ENCODE results near the gene RGS7BP. TPM values are rescaled to one million over a fixed set of nuclear protein-coding genes. Genes with fewer than 3 reads are reported as not detected.

Gene RGS7BP
- polyA plus RNA-seq, 1 experiment, result not detected

DNA sequence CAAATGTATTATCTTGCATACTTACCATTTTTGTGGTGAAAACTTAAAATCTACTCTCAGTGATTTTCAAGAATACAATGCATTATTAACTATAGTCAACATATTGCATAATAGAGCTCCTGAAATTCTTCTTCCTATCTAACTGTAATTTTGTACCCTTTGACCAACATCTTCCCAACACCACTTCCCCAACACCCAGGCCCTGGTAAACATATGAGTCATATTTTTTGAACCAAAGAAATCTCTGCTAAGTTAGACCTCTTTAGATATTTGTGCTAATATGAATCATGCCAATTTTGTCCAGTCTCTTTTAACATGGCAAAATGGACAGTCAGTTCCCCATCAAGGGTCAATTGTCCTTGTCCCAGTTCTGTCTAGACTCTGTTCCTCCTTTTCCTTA is 18.5 kb upstream of the RGS7BP start:
- Histone ChIP-seq H3K9me3 (ENCODE audit: control insufficient read depth, insufficient read depth, low read length) (no peaks in the 10 kb centered on the region), H3K4me3 (ENCODE audit: low read depth, low read length) (no peak overlapping the region), H3K27me3 (ENCODE audit: control insufficient read depth, insufficient read depth, low read length) (no peaks in the 10 kb centered on the region), H3K27ac (ENCODE audit: low read depth, low read length) (no peak overlapping the region)
- no peak for TF ChIP-seq CTCF (IDR thresholded peaks at IDR 0.05; ENCODE audit: low read depth, low read length)
- no peak for DNase-seq (ENCODE audit: low read depth, low spot score)
- CTCF ChIA-PET, result no interaction called here
- POLR2A ChIA-PET, result no interaction called here

- H3K27me3 ChIP-seq (ENCODE audit: control insufficient read depth, insufficient read depth, low read length), result no peaks in the 10 kb centered on the region
- TF ChIP-seq CTCF (IDR thresholded peaks at IDR 0.05; ENCODE audit: low read depth, low read length), result no peak
- H3K9me3 ChIP-seq (ENCODE audit: control insufficient read depth, insufficient read depth, low read length), result no peaks in the 10 kb centered on the region
- ChIA-PET CTCF (no interaction called here), POLR2A (no interaction called here)
- no peak overlapping the region for H3K4me3 ChIP-seq (ENCODE audit: low read depth, low read length)
- no peak for DNase-seq (ENCODE audit: low read depth, low spot score)
- no peak overlapping the region for H3K27ac ChIP-seq (ENCODE audit: low read depth, low read length)
Measured at GRCh38 chr5:64489857-64490256, 16.0 kb upstream of the RGS7BP start.

GRCh38 chr5:64497386-64497785 is 8.4 kb upstream of the RGS7BP start:
- H3K9me3 ChIP-seq (ENCODE audit: control insufficient read depth, insufficient read depth, low read length), result no peaks in the 10 kb centered on the region
- POLR2A ChIA-PET, result no interaction called here
- no peak for DNase-seq (ENCODE audit: low read depth, low spot score)
- no peaks in the 10 kb centered on the region for H3K27me3 ChIP-seq (ENCODE audit: control insufficient read depth, insufficient read depth, low read length)
- CTCF ChIA-PET, result interaction anchor here (1.2 kb wide), 1 partner anchor 115 kb away, joined by 3 read pairs; no protein-coding TSS in a partner anchor
- H3K4me3 ChIP-seq (ENCODE audit: low read depth, low read length), result no peak overlapping the region
- no peak for TF ChIP-seq CTCF (IDR thresholded peaks at IDR 0.05; ENCODE audit: low read depth, low read length)
- H3K27ac ChIP-seq (ENCODE audit: low read depth, low read length), result no peak overlapping the region

- Histone ChIP-seq H3K27me3 (ENCODE audit: control insufficient read depth, insufficient read depth, low read length) (peaks cover 26% of the 10 kb centered on the region), H3K27ac (ENCODE audit: low read depth, low read length) (no peak overlapping the region), H3K9me3 (ENCODE audit: control insufficient read depth, insufficient read depth, low read length) (no peaks in the 10 kb centered on the region; the same call in 1 of the 2 replicates), H3K4me3 (ENCODE audit: low read depth, low read length) (no peak overlapping the region)
- no peak for TF ChIP-seq CTCF (IDR thresholded peaks at IDR 0.05; ENCODE audit: low read depth, low read length)
- POLR2A ChIA-PET, result no interaction called here
- CTCF ChIA-PET, result no interaction called here
- DNase-seq (ENCODE audit: low read depth, low spot score), result no peak
Measured at GRCh38 chr5:64502196-64502595, 3.6 kb upstream of the RGS7BP start.

DNA sequence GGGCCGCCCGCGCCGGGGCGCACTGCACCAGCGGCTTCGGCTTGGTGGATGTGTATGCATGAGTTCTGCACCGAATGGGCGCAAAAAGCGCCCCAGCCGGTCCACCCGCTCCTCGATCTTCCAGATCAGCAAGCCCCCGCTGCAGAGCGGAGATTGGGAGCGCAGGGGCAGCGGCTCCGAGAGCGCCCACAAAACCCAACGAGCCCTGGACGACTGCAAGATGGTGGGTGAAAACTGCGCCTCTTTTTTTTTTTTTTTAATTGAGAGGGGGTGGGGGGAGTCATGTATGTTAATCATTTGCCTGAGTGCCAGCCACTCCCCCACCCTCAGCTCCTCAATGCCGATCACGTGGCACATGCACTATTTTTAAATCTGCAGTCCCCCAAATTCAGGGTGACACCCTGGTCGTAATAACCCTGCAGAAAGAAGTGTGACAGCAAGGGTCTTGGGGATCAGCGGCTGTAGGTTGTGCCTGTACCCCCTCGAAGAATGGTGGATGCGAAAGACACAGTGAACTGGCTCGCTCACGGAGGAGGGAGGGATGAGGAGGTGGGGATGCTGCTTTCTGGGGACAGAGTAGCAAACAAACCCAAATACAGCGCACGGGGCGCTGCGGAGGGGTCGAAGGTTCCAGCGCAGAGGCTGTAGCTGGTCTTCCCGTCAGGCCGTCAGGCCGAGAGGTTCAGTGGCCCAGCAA is 900 bp downstream of the RGS7BP start:
- Histone ChIP-seq H3K4me3 (ENCODE audit: low read depth, low read length) (no peak overlapping the region), H3K9me3 (ENCODE audit: control insufficient read depth, insufficient read depth, low read length) (no peaks in the 10 kb centered on the region; the same call in 1 of the 2 replicates), H3K27ac (ENCODE audit: low read depth, low read length) (no peak overlapping the region), H3K27me3 (ENCODE audit: control insufficient read depth, insufficient read depth, low read length) (peaks cover 31% of the 10 kb centered on the region)
- TF ChIP-seq CTCF (IDR thresholded peaks at IDR 0.05; ENCODE audit: low read depth, low read length), result no peak
- ChIA-PET POLR2A (no interaction called here), CTCF (no interaction called here)
- no peak for DNase-seq (ENCODE audit: low read depth, low spot score)

Data from AG04450 (cell line).